Sigmoid colon (tissue), 7 donors: ENCODE results near the gene KRTAP9-9. TPM values are rescaled to one million over a fixed set of nuclear protein-coding genes. Genes with fewer than 3 reads are reported as not detected.
"Not testable (repeated sequence)": the region's sequence is repeated elsewhere in the genome, so short reads cannot be mapped to it uniquely, and the experiment has no call there.

Source experiments
- DNase-seq: peaks from one replicate; pipeline ENCODE4 v3.0.0-alpha.2; 2019
- H3K27ac ChIP-seq, 4 donors: fragments of 200-600 bp; sonication (generic); one replicate each; pipeline ENCODE4 v1.5.1; 2016 to 2019; ENCODE audit warnings: mild to moderate bottlenecking in 1 of 4
- H3K27me3 ChIP-seq, 3 donors: fragments of 200-600 bp; sonication (generic); one replicate each; pipeline ENCODE4 v1.5.1; 2019; ENCODE audit warnings: mild to moderate bottlenecking in 1 of 3
- H3K36me3 ChIP-seq, 4 donors: fragments of 200-600 bp; sonication (generic); one replicate each; pipeline ENCODE4 v1.5.1; 2016 to 2019
- H3K4me1 ChIP-seq, 4 donors: fragments of 200-600 bp; sonication (generic); one replicate each; pipeline ENCODE4 v1.5.1; 2017 to 2019
- H3K4me3 ChIP-seq, 4 donors: fragments of 200-600 bp; sonication (generic); one replicate each; pipeline ENCODE4 v1.5.1; 2017 to 2019; ENCODE audit warnings: mild to moderate bottlenecking in 2 of 4, moderate library complexity in 1 of 4
- H3K9me3 ChIP-seq, 4 donors: fragments of 200-600 bp in 3 of 4; sonication (generic) in 3 of 4; one replicate each; pipeline versions ENCODE4 v1.5.1 to v1.6.1; 2013 to 2019
- EP300 ChIP-seq, 4 donors: sonication (generic); formaldehyde crosslinking; IDR thresholded peaks; one replicate each; pipeline ENCODE4 v1.6.1; 2017; ENCODE audit warnings: antibody characterized with exemption in 4 of 4
- POLR2A ChIP-seq, 2 donors: fragments of 450-650 bp; IDR thresholded peaks; one replicate each; pipeline ENCODE4 v1.6.1; 2016; ENCODE audit warnings: antibody characterized with exemption in 2 of 2, mild to moderate bottlenecking in 2 of 2, moderate library complexity in 2 of 2
- POLR2AphosphoS5 ChIP-seq, 4 donors: sonication (generic); formaldehyde crosslinking; IDR thresholded peaks; one replicate each; pipeline ENCODE4 v1.6.1; 2017; ENCODE audit warnings: antibody characterized with exemption in 4 of 4
- WGBS, 2 donors: extraction: QIAGEN DNeasy Blood & Tissue Kit; methylation state at CpG; one replicate each; pipeline ENCODE4 v1.1.7; 2013; 5-methylcytosine and 5-hydroxymethylcytosine counted together
- intact Hi-C: fragments of 100-400 bp; cut with DNase I; formaldehyde crosslinking; loops from one replicate; pipeline ENCODE4 v1.15.1; 2023
- polyA plus RNA-seq, 3 donors: library from polyadenylated mRNA; stranded (reverse); fragments of 200-250 nt; gene quantifications; one replicate each; pipeline ENCODE4 v1.2.3, GENCODE V29; 2013
- total RNA-seq, 4 donors: library from RNA; depleted of rRNA; stranded (reverse); fragments of >200 nt; gene quantifications; one replicate each; pipeline ENCODE4 v1.1.0, GENCODE V29; 2016
- TF ChIP-seq, protein P1 (sequence below), 4 experiments: fragments of 450-650 bp in 3 of 4; fragments of 200-600 bp in 1 of 4; IDR thresholded peaks; one replicate each; pipeline ENCODE4 v1.5.1; 2016 to 2019; ENCODE audit warnings: antibody characterized with exemption in 4 of 4, mild to moderate bottlenecking in 3 of 4, moderate library complexity in 2 of 4
- donor health status: healthy with polysubstance abuse.
- donor health status: Bipolar disorder and iron deficiency.
- donor health status: healthy.

KRTAP9-9 gene
- total and polyA plus RNA-seq, 7 donors, result not detected

DNA sequence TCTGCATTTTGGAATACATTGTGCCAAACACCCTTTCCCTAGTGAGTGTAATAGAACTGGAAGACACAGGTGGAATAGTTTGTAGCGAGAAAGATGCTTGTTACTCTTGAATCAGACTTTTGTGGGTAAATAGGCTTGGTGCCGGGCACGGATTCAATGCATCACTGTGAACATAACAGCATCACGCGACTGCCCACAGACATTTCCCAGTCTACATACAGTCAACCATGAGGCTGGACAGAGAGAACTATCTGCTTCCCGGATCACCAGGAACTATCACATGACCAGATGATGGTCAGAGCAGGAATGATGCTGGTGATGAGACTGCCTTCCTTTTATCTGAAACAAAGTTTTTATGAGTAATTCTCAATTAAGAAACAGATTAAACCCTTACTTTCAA lies 29.1 kb upstream of the KRTAP9-9 start:
- intact Hi-C loops, result no loop called here
- Histone ChIP-seq H3K9me3 (no peaks in the 10 kb centered on the region), H3K27me3 (no peaks in the 10 kb centered on the region), H3K27ac (no peak overlapping the region), H3K36me3 (no peaks in the 10 kb centered on the region), H3K4me1 (no peaks in the 10 kb centered on the region), H3K4me3 (no peak overlapping the region)
- no peak for DNase-seq
- TF ChIP-seq POLR2AphosphoS5 (IDR thresholded peaks at IDR 0.05) (no peak), EP300 (IDR thresholded peaks at IDR 0.05) (no peak), POLR2A (IDR thresholded peaks at IDR 0.05) (no peak)
- TF ChIP-seq, protein P1, sequence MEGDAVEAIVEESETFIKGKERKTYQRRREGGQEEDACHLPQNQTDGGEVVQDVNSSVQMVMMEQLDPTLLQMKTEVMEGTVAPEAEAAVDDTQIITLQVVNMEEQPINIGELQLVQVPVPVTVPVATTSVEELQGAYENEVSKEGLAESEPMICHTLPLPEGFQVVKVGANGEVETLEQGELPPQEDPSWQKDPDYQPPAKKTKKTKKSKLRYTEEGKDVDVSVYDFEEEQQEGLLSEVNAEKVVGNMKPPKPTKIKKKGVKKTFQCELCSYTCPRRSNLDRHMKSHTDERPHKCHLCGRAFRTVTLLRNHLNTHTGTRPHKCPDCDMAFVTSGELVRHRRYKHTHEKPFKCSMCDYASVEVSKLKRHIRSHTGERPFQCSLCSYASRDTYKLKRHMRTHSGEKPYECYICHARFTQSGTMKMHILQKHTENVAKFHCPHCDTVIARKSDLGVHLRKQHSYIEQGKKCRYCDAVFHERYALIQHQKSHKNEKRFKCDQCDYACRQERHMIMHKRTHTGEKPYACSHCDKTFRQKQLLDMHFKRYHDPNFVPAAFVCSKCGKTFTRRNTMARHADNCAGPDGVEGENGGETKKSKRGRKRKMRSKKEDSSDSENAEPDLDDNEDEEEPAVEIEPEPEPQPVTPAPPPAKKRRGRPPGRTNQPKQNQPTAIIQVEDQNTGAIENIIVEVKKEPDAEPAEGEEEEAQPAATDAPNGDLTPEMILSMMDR (IDR thresholded peaks at IDR 0.05), result no peak
- 87 to 93% methylated on average over 6 of the region's 6 CpGs for whole genome bisulfite sequencing, 2 donors

DNA sequence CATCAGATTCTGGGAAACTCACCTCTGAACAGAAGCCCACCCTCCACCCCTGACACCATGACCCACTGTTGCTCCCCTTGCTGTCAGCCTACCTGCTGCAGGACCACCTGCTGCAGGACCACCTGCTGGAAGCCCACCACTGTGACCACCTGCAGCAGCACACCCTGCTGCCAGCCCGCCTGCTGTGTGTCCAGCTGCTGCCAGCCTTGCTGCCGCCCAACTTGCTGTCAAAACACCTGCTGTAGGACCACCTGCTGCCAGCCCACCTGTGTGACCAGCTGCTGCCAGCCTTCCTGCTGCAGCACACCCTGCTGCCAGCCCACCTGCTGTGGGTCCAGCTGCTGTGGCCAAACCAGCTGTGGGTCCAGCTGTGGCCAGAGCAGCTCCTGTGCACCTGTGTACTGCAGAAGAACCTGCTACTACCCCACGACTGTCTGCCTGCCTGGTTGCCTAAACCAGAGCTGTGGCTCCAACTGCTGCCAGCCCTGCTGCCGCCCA lies 28.5 kb upstream of the KRTAP9-9 start, which contains the start of gene KRTAP9-2:
TSS of gene KRTAP9-2 (plus strand) at position 51 of the 498 bp plus-strand sequence. CDS start at position 58, 7 bp downstream.
- intact Hi-C loops, result not testable (repeated sequence)

DNA sequence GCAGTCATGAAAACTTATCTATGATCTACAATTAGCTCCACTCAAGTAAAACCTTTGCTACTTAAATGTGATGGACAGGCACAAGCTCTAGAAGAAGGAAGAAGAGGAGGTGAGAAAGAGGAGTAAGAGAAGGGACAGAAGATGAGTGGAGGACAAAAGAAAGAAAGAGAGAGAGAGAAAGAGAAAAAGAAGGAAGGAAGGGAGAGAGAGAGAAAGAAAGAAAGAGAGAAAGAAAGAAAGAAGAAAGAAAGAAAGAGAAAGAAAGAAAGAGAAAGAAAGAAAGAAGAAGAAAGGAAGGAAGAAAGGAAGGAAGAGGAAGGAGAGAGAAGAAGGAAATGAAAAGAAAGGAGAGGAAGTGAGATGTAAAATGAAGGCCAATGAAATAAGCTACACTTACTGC lies 25.1 kb upstream of the KRTAP9-9 start:
- intact Hi-C loops, result no loop called here
- TF ChIP-seq POLR2A (IDR thresholded peaks at IDR 0.05), result no peak
- no peak for TF ChIP-seq POLR2AphosphoS5 (IDR thresholded peaks at IDR 0.05)
- TF ChIP-seq EP300 (IDR thresholded peaks at IDR 0.05), result no peak
- Histone ChIP-seq H3K36me3 (no peaks in the 10 kb centered on the region), H3K4me3 (no peak overlapping the region), H3K9me3 (no peaks in the 10 kb centered on the region), H3K4me1 (no peaks in the 10 kb centered on the region), H3K27ac (no peak overlapping the region), H3K27me3 (no peaks in the 10 kb centered on the region)
- no peak for DNase-seq

More for the DNA sequence above, 28.5 kb upstream of the KRTAP9-9 start, which contains the start of gene KRTAP9-2:
- not testable (repeated sequence) for DNase-seq, H3K9me3 ChIP-seq, H3K4me3 ChIP-seq, H3K27me3 ChIP-seq, H3K27ac ChIP-seq, H3K4me1 ChIP-seq, H3K36me3 ChIP-seq
- WGBS, 2 donors, result 59 to 70% methylated on average over 3 to 4 of the region's 4 CpGs

DNA sequence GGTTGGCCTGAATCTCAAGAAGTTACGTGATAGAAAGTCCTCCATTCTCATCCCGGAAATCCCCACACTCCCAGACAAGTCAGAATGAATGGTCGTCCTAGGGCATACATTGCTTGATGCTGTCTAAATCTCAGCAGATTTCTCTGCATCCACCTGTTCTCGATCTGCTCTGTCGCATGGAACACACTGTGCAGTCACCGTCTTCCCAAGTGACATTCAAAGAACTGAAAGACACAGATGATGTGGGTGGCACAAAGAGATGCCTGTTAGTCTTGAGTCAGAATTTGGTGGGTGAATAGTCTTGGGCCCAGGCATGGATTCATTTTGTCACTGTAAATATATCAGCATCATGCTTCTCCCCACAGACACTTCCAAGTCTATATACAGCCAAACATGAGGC lies 23.5 kb upstream of the KRTAP9-9 start:
- DNase-seq, result no peak
- TF ChIP-seq POLR2AphosphoS5 (IDR thresholded peaks at IDR 0.05) (no peak), EP300 (IDR thresholded peaks at IDR 0.05) (no peak), POLR2A (IDR thresholded peaks at IDR 0.05) (no peak)
- TF ChIP-seq, protein P1 (IDR thresholded peaks at IDR 0.05), result no peak
- Histone ChIP-seq H3K4me3 (no peak overlapping the region), H3K4me1 (no peaks in the 10 kb centered on the region), H3K9me3 (no peaks in the 10 kb centered on the region), H3K36me3 (no peaks in the 10 kb centered on the region), H3K27ac (no peak overlapping the region), H3K27me3 (no peaks in the 10 kb centered on the region)
- WGBS, 2 donors, result 90 to 92% methylated on average over 6 of the region's 6 CpGs
- intact Hi-C loops, result no loop called here

DNA sequence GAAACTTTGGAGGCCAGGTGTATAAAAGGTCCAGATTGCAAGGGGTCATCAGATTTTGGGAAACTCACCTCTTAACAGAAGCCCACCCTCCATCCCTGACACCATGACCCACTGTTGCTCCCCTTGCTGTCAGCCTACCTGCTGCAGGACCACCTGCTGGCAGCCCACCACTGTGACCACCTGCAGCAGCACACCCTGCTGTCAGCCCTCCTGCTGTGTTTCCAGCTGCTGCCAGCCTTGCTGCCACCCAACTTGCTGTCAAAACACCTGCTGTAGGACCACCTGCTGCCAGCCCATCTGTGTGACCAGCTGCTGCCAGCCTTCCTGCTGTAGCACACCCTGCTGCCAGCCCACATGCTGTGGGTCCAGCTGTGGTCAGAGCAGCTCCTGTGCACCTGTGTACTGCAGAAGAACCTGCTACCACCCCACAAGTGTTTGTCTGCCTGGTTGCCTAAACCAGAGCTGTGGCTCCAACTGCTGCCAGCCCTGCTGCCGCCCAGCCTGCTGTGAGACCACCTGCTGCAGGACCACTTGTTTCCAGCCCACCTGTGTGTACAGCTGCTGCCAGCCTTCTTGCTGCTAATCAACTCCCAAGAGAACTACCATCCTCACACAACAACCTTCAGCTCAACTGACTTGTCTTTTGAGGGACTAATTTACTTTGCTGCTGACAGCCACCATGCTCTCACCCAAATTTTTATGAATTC lies 22.6 kb upstream of the KRTAP9-9 start, which contains the start of gene KRTAP9-3:
TSS of gene KRTAP9-3 (plus strand) at position 51 of the 707 bp plus-strand sequence. CDS start at position 104, 53 bp downstream.
- intact Hi-C loops, H3K9me3 ChIP-seq, H3K36me3 ChIP-seq, DNase-seq, H3K4me3 ChIP-seq, H3K27me3 ChIP-seq, H3K27ac ChIP-seq, H3K4me1 ChIP-seq: not testable (repeated sequence)
- 84 to 95% methylated on average over 1 of the region's 1 CpG for WGBS, 2 donors

DNA sequence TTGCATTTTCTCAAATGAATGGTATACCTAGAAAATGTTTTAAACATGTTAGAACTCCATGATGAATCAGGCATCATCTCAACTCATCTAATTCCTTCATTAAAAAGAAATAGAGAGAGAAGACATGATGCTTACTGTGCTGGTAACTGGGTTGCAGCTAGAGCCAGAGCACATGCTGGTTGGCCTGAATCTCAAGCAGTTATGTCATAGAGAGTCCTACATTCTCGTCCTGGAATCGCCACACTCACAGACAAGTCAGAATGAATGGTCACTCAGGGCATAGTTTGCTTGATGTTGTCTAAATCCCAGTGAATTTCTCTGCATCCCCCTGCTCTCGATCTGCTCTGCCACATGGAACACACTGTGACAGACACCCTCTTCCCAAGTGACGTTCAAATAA lies 18.1 kb upstream of the KRTAP9-9 start:
- H3K9me3 ChIP-seq, H3K27ac ChIP-seq, H3K4me3 ChIP-seq, H3K36me3 ChIP-seq, DNase-seq, intact Hi-C loops, H3K27me3 ChIP-seq, H3K4me1 ChIP-seq: not testable (repeated sequence)
- whole genome bisulfite sequencing, 2 donors, result 84 to 89% methylated on average over 4 of the region's 4 CpGs

DNA sequence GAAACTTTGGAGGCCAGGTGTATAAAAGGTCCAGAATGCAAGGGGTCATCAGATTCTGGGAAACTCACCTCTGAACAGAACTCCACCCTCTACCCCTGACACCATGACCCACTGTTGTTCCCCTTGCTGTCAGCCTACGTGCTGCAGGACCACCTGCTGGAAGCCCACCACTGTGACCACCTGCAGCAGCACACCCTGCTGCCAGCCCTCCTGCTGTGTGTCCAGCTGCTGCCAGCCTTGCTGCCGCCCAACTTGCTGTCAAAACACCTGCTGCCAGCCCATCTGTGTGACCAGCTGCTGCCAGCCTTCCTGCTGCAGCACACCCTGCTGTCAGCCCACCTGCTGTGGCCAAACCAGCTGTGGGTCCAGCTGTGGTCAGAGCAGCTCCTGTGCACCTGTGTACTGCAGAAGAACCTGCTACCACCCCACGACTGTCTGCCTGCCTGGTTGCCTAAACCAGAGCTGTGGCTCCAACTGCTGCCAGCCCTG lies 17.2 kb upstream of the KRTAP9-9 start, which contains the start of gene KRTAP9-8:
TSS of gene KRTAP9-8 (plus strand) at position 51 of the 489 bp plus-strand sequence. CDS start at position 104, 53 bp downstream.
- H3K27me3 ChIP-seq, H3K9me3 ChIP-seq, intact Hi-C loops, H3K36me3 ChIP-seq, DNase-seq, H3K4me3 ChIP-seq, H3K27ac ChIP-seq, H3K4me1 ChIP-seq: not testable (repeated sequence)
- WGBS, 2 donors, result 28 to 47% methylated on average over 3 of the region's 3 CpGs

DNA sequence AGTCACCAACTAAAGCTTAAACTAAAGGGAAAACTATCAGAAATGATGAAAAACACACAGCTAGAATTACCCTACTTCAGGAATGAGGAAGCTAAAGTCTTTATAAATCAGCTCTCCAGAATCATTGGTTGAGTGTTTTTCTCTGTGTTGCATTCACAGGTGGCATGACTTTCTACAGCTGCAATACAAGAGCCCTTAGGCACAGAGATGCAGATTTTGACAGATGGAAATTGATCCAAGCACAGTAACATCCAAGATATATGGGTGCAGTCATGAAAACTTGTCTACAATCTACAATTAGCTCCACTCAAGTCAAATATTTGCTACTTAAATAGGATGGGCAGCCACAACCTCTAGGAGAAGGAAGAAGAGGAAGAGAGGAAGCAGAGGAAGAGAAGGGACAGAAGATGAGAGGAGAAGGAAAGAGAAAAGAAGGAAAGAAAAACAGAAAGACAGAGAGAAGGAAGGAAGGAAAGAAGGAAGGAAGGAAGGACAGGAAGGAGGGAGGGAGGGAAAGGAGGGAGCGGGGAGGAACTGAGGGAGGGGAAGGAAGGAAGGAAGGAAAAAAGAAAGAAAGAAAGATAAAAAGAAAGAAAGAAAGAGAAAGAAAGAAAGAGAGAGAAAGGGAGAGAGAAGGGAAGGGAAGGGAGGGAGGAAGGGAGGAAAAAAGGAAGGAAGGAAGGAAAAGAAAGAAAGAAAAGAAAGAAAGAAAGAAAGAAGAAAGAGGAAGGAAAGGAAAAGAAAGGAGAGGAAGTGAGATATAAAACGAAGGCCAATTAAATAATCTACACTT lies 8.0 kb upstream of the KRTAP9-9 start:
- H3K4me3 ChIP-seq, H3K36me3 ChIP-seq, H3K9me3 ChIP-seq, DNase-seq, H3K27ac ChIP-seq, H3K4me1 ChIP-seq, H3K27me3 ChIP-seq, intact Hi-C loops: not testable (repeated sequence)
- WGBS, 2 donors, result 47 to 68% methylated on average over 2 of the region's 2 CpGs

DNA sequence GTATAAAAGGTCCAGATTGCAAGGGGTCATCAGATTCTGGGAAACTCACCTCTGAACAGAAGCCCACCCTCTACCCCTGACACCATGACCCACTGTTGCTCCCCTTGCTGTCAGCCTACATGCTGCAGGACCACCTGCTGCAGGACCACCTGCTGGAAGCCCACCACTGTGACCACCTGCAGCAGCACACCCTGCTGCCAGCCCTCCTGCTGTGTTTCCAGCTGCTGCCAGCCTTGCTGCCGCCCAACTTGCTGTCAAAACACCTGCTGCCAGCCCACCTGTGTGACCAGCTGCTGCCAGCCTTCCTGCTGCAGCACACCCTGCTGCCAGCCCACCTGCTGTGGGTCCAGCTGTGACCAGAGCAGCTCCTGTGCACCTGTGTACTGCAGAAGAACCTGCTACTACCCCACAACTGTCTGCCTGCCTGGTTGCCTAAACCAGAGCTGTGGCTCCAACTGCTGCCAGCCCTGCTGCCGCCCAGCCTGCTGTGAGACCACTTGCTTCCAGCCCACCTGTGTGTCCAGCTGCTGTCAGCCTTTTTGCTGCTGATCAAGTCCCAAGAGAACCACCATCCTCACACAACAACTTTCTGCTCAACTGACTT lies 5.4 kb upstream of the KRTAP9-9 start, which contains the start of gene KRTAP9-4:
TSS of gene KRTAP9-4 (plus strand) at position 51 of the 604 bp plus-strand sequence. CDS start at position 85, 34 bp downstream.
- DNase-seq, H3K36me3 ChIP-seq, H3K9me3 ChIP-seq, H3K27ac ChIP-seq, H3K4me1 ChIP-seq, H3K4me3 ChIP-seq, H3K27me3 ChIP-seq, intact Hi-C loops: not testable (repeated sequence)
- WGBS, 2 donors, result 57 to 59% methylated on average over 2 of the region's 2 CpGs
